Activated naive CD8-positive, alpha-beta T cell treated with anti-CD3 and anti-CD28 coated beads, Interleukin-2, amount 50 U/mL, for 16 hours (primary cell): Measurements from ENCODE around the gene TBXAS1.

Source experiments
- DNase-seq: peaks from one replicate; pipeline ENCODE4 v3.0.0-alpha.2; 2020; ENCODE audit warnings: low read depth, low spot score

TBXAS1 gene

DNA sequence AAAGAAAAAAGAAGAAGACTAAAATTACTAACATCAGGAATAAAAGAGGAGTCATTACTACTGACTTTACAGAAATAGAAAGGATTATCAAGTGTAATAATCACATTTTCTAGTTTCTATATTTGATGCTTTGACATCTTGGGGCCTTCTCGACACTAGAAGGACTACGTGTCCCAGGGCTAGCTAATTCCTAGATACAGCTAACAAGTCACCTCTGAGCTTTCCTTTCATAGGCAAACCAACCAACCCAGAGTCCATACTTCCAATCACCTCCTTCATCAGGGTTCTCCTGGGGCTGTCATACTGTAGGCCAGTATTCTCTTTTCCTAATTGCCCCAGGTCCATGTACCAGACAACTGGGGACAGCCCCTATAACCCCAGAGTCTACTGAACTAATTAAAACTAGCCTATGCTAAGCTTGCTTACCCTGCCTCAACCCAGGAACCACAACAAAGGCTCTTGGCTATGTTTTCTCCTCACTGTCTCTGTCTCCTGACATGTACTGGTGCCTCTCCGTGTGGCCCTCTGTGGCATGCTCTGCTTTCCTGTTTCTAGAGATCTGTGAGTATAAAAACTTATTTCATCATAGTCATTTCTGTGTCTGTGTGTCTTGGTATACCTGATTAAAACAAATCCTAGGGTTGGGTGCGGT is 240.4 kb downstream of the TBXAS1 start:
- no peak for DNase-seq
